GM18907 (cell line): ENCODE measurements around the gene CUEDC2.

Experiments
- ATAC-seq: cut with Tn5 transposase; IDR thresholded peaks from one replicate; pipeline ENCODE4 v1.9.1; 2021; ENCODE audit warnings: mild to moderate bottlenecking, moderate library complexity; ENCODE audit not compliant: unreplicated experiment

The CUEDC2 gene

GRCh38 chr10:102426803-102427287 is 5.5 kb downstream of the CUEDC2 start:
- no peak for ATAC-seq

- ATAC-seq: no peak
Observed at GRCh38 chr10:102425444-102425843, 6.9 kb downstream of the CUEDC2 start.

DNA sequence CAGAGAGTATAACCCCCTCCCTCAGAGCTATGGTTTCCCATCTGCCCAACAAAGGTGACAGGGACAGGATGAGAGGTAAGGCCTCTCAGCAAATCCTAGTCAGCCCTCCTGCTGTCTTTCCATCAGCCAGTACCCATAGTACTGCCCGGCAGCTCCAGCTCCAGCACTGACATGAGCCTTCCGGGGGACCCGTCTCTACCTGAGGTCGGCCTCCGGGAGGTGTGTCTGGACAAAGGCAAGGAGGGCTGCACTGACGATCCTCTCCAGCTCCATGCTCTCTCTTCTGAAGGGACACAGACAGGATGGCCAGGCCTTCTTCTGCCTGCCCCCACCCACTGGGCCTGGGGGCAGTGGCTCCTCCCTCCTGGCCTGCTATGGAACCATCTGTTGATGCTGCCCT is 7.5 kb downstream of the CUEDC2 start:
- ATAC-seq: no peak

- no peak for ATAC-seq
Observed at GRCh38 chr10:102424145-102424544, 8.2 kb downstream of the CUEDC2 start.

- no peak for ATAC-seq
Observed at GRCh38 chr10:102423372-102423968, 8.9 kb downstream of the CUEDC2 start.

GRCh38 chr10:102422545-102423129 is 9.7 kb downstream of the CUEDC2 start:
- no peak for ATAC-seq

GRCh38 chr10:102421757-102422512 is 10.4 kb downstream of the CUEDC2 start:
- ATAC-seq: peak; percentile 2

GRCh38 chr10:102421507-102421756 is 10.9 kb downstream of the CUEDC2 start:
- ATAC-seq: no peak

DNA sequence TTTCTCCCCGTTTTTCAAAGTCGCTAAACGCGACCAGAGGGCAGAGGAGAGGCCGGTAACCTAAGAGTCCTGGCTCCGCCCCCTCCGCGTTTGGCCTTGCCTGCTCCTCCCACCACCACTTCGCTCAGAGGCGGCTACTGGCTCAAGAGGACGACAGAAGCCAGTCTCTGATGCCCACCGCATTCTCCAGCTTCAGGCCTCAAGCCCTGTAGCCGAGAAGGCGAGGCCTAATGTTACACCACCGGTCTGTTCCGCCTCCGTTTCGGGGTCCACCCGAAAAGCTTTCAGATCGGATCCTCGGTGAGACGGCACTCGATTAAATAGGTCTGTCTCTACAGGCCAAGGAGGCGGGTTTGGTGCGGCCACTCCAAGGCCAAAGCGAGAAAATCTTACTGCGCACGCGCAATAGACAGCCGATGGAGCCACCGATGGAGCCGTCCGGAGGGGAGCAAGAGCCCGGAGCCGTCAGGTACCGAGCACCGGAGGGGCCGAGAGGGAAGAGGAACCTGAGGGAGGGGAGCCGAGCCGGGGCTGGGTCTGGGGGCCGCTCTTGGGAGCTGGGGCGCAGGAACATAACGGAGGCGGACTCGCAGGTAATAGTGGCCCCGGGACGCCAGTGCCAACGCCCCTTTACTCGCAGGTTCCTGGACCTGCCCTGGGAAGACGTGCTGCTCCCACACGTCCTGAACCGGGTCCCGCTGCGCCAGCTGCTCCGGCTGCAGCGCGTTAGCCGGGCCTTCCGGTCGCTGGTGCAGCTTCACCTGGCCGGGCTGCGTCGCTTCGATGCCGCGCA is 11.5 kb downstream of the CUEDC2 start, which contains the start of gene FBXL15:
FBXL15 (plus strand) TSS at position 123 of the 793 bp plus-strand sequence; CDS start at position 417, 294 bp downstream.
- peak; percentile 72 for ATAC-seq

GRCh38 chr10:102420181-102420713 is 12.1 kb downstream of the CUEDC2 start:
- ATAC-seq: no peak

- ATAC-seq: no peak
Observed at GRCh38 chr10:102419269-102420180, 12.8 kb downstream of the CUEDC2 start.

- no peak for ATAC-seq
Observed at GRCh38 chr10:102418622-102419268, 13.6 kb downstream of the CUEDC2 start, which contains the start of gene PSD. TSS of gene PSD (minus strand) at chr10:102418785. CDS start at chr10:102417038, 1,747 bp downstream.

DNA sequence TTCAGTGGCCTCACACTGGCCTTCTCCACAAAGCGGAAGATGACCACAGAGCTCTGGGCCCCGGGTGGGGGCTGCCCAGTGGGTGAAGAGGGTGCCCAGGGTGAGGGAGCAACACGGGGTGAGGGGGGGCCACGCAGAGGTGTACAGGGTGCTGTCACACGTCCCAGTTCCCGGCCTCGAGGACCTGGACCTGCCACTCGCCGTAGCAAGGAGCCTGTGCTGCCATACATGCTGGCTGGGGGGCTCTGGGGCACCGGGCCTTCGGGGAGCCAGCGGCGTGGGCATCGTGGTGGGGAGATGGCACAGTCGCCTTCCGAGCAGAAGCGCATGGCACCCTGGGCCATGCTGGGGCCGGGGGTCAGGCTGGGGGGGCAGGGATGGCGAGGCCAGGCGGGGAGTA is 15.7 kb downstream of the CUEDC2 start:
- no peak for ATAC-seq

- no peak for ATAC-seq
Observed at GRCh38 chr10:102416283-102416682, 16.1 kb downstream of the CUEDC2 start.

DNA sequence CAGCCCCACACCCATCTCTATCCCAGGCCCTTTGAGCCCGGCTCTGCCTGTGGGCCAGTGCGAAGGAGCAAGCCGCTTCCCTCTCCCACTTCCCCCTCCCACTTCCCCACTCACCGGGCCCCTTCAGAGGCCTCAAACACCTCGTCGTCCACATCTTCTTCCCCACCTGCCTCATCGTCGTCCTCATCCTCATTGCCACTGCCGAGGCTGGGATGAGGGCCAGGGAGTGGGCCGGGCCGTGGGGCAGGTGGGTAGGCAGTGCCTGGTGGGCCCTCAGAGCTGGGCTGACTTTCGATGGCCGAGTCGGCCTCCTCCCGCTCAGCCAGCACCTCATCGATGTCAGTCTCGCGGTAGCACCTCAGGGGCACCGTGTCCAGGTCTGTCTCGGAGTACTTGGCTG is 17.6 kb downstream of the CUEDC2 start:
- ATAC-seq: no peak

- ATAC-seq: no peak
Observed at GRCh38 chr10:102413806-102414561, 18.4 kb downstream of the CUEDC2 start.

DNA sequence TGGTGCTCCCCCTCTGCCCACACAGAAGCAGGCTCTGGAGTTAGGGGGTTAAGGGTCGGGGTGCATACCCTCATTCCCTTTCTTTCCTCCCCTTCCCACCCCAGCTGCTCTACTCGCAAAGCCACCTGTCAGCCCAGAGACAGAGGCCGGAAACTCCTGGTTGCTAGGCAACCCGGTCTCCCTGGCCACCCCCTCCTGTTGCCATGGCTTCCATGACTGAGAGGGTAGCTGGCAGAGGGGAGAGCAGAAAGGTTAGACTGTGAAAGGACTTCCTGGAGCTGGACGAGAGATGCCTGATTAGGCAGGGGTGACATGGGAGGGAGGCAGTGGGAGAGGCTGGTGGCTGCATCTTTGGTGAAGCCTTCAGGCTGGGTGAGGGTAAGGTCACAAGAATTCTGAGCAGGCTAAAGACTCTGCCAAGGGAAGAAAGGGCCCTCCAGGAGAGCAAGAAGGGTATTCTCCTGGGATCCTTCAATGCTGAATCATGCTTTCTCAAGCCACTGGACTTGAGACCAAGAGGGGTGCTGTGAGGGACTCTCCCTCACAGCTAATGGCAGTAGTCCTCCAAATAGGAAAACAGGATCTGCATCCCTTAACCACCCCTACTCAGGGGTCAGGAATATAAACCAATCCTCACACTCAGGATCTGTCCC is 19.2 kb downstream of the CUEDC2 start:
- ATAC-seq: no peak

- no peak for ATAC-seq
Observed at GRCh38 chr10:102412293-102412692, 20.1 kb downstream of the CUEDC2 start.
